VCaP (cell line): Measurements from ENCODE around the gene CNTN3.

ENCODE experiments used
- H3K27ac ChIP-seq: fragments of 450-650 bp; 2 replicates; pipeline ENCODE4 v1.5.1; 2017
- CTCF ChIP-seq: fragments of 450-650 bp; conservative IDR thresholded peaks from 2 replicates; pipeline ENCODE4 v1.5.1; 2017; ENCODE audit warnings: mild to moderate bottlenecking, moderate library complexity

CNTN3 gene

GRCh38 chr3:74630602-74631001 lies 16.1 kb upstream of the CNTN3 start:
- peak; percentile 80 for TF ChIP-seq CTCF
- no peak overlapping the region for H3K27ac ChIP-seq

- H3K27ac ChIP-seq = no peak overlapping the region
- TF ChIP-seq CTCF = no peak
Measured at GRCh38 chr3:74626011-74626410, 11.6 kb upstream of the CNTN3 start.

GRCh38 chr3:74624301-74624700 lies 9.8 kb upstream of the CNTN3 start:
- no peak overlapping the region for H3K27ac ChIP-seq
- no peak for TF ChIP-seq CTCF

GRCh38 chr3:74623261-74623836 lies 8.9 kb upstream of the CNTN3 start:
- no peak overlapping the region for H3K27ac ChIP-seq
- no peak for TF ChIP-seq CTCF

- no peak for TF ChIP-seq CTCF
- H3K27ac ChIP-seq = no peak overlapping the region
Measured at GRCh38 chr3:74621581-74621980, 7.1 kb upstream of the CNTN3 start.

GRCh38 chr3:74617776-74618175 lies 3.3 kb upstream of the CNTN3 start:
- no peak overlapping the region; the same call in 1 of the 2 replicates for H3K27ac ChIP-seq

GRCh38 chr3:74613521-74614106 lies 845 bp downstream of the CNTN3 start:
- TF ChIP-seq CTCF = no peak
- H3K27ac ChIP-seq = peak overlapping the region; percentile 86

More at GRCh38 chr3:74617776-74618175, 3.3 kb upstream of the CNTN3 start:
- no peak for TF ChIP-seq CTCF
